Karpas-422 (cell line): ENCODE measurements around the gene RFX7. TPM values are rescaled to one million over a fixed set of nuclear protein-coding genes. Genes with fewer than 3 reads are reported as not detected.
A peak's percentile ranks its signal among the peaks of the same experiment; 100 is the strongest.
"Not testable (repeated sequence)": the region's sequence is repeated elsewhere in the genome, so short reads cannot be mapped to it uniquely, and the experiment has no call there.

ENCODE experiments used
- DNase-seq: peaks from one replicate; pipeline ENCODE4 v3.0.0-alpha.2; 2015
- H2AFZ ChIP-seq: fragments of 200-600 bp; sonication (generic); 2 replicates; pipeline ENCODE4 v1.6.1; 2014; ENCODE audit warnings: antibody characterized with exemption, low read length, mixed read lengths
- H3K27ac ChIP-seq: fragments of 200-600 bp; sonication (generic); 2 replicates; pipeline ENCODE4 v1.5.1; 2014; ENCODE audit warnings: mild to moderate bottlenecking, low read length, moderate library complexity
- H3K27me3 ChIP-seq: fragments of 200-600 bp; sonication (generic); 2 replicates; pipeline ENCODE4 v1.6.1; 2014; ENCODE audit warnings: low read length, mixed read lengths
- H3K36me3 ChIP-seq: fragments of 200-600 bp; sonication (generic); 2 replicates; pipeline ENCODE4 v1.6.1; 2014; ENCODE audit warnings: low read length, mixed read lengths; ENCODE audit not compliant: insufficient read depth
- H3K4me1 ChIP-seq: fragments of 200-600 bp; sonication (generic); 2 replicates; pipeline ENCODE4 v1.6.1; 2014; ENCODE audit warnings: mild to moderate bottlenecking, low read length, mixed read lengths
- H3K4me2 ChIP-seq: fragments of 200-600 bp; sonication (generic); 2 replicates; pipeline ENCODE4 v1.6.1; 2014; ENCODE audit warnings: low read length, low read depth, mild to moderate bottlenecking; ENCODE audit not compliant: poor library complexity, severe bottlenecking
- H3K4me3 ChIP-seq: fragments of 200-600 bp; sonication (generic); 2 replicates; pipeline ENCODE4 v1.5.1; 2014; ENCODE audit warnings: mild to moderate bottlenecking, antibody characterized with exemption, low read length, mixed read lengths
- H3K79me2 ChIP-seq: fragments of 200-600 bp; sonication (generic); 2 replicates; pipeline ENCODE4 v1.6.1; 2014; ENCODE audit warnings: mild to moderate bottlenecking, low read length, mixed read lengths
- H3K9ac ChIP-seq: fragments of 200-600 bp; sonication (generic); 2 replicates; pipeline ENCODE4 v1.6.0; 2014; ENCODE audit warnings: low read length
- H3K9me2 ChIP-seq: fragments of 200-600 bp; sonication (generic), shearing (Covaris generic); replicated peaks from 2 replicates; pipeline ENCODE4 v1.6.0; 2014; ENCODE audit warnings: mild to moderate bottlenecking, low read length, moderate library complexity; ENCODE audit not compliant: insufficient read depth
- H3K9me3 ChIP-seq: fragments of 300-700, 200-600 bp; sonication (generic); 2 replicates; pipeline ENCODE4 v1.6.1; 2014; ENCODE audit warnings: low read length, mixed read lengths
- H4K20me1 ChIP-seq: fragments of 200-600 bp; sonication (generic); 2 replicates; pipeline ENCODE4 v1.6.1; 2014; ENCODE audit warnings: mild to moderate bottlenecking, antibody characterized with exemption, low read length, low read depth; ENCODE audit not compliant: insufficient read depth
- total RNA-seq: library from RNA; depleted of rRNA; stranded (reverse); fragments of >200 nt; shearing (Covaris generic); gene quantifications from 2 replicates; pipeline ENCODE4 v1.2.3, GENCODE V29; 2014; ENCODE audit warnings: low replicate concordance

The RFX7 gene
- total RNA-seq, 1 experiment from 2014 or later: 57.3 TPM

DNA sequence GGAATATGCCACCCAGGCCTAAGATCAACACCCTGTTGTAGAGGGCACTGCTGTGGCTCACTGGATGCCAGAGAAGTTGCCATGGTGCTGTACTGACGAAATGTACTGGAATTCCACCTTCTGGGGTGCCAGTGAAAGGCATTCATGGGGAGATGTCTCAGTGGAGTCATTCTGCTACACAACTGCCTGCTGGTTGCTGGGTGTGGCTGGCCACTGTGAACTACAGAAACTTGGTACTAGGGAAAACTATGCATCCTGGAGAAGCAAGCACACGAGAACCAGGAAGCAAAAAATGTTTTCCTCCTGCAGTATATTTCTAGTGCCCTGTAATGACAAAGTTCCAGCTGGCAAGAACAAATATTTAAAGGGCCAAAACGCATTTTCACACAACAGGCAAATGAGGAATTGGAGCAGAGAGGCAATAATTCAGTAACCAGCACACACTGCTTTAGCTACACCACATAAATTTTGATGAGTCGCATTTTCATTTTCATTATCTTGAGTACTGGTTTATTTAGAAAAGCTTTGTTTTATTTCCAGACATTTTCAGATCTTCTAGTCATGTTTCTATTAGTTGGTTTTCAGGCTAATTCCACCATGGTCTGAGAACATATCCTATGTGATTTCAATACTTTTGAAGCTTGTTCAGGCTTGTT, 18.3 kb upstream of the RFX7 start:
- H3K9me2 ChIP-seq: no peaks in the 10 kb centered on the region
- no peaks in the 10 kb centered on the region for H4K20me1 ChIP-seq
- no peaks in the 10 kb centered on the region for H3K9me3 ChIP-seq
- no peak for DNase-seq
- no peaks in the 10 kb centered on the region for H3K27me3 ChIP-seq
- no peak overlapping the region for H3K4me2 ChIP-seq
- H3K27ac ChIP-seq: no peak overlapping the region
- H2AFZ ChIP-seq: no peak overlapping the region
- H3K4me3 ChIP-seq: no peak overlapping the region
- H3K79me2 ChIP-seq: no peaks in the 10 kb centered on the region
- no peaks in the 10 kb centered on the region for H3K36me3 ChIP-seq
- no peaks in the 10 kb centered on the region for H3K4me1 ChIP-seq
- no peak overlapping the region for H3K9ac ChIP-seq

DNA sequence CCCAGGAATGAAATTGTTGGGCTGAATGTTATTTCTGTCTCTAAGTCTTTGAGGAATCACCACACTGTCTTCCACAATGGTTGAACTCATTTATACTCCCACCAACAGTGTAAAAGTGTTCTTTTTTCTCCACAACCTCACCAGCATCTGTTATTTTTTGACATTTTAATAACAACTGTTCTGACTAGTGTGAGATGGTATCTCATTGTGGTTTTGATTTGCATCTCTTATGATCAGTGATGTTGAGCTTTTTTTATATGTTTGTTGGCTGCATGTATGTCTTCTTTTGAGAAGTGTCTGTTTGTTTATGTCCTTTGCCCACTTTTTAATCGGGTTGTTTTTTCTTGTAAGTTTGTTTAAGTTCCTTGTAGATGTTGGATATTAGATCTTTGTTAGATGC, 13.6 kb upstream of the RFX7 start:
- H3K4me3 ChIP-seq, DNase-seq, H3K9ac ChIP-seq, H3K79me2 ChIP-seq, H3K9me3 ChIP-seq, H2AFZ ChIP-seq, H3K27me3 ChIP-seq, H3K9me2 ChIP-seq, H3K4me2 ChIP-seq, H4K20me1 ChIP-seq, H3K27ac ChIP-seq, H3K36me3 ChIP-seq, H3K4me1 ChIP-seq: not testable (repeated sequence)

DNA sequence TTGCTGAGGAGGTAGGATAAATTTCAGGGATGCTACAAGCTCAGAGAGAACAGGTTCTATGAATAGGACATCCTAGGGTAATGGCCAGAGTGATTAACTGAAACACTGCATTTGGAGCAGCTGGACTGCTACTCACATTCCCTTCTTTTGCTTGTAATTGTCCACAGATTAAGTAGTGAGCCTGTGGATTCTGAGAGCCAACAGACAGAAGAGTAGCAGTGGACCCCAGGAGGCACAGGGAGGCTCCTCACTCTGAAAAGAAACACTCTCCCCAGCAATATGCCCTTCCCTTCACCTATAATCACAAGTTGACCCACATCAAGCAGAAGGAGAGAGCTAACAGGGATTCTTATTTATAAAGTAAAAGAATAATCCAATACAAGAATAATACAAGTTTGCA, 10.6 kb upstream of the RFX7 start:
- Histone ChIP-seq H3K4me2 (no peak overlapping the region), H3K36me3 (no peaks in the 10 kb centered on the region), H3K79me2 (no peaks in the 10 kb centered on the region), H4K20me1 (no peaks in the 10 kb centered on the region), H3K27ac (no peak overlapping the region), H3K9ac (no peak overlapping the region), H3K27me3 (no peaks in the 10 kb centered on the region), H3K4me3 (no peak overlapping the region), H3K9me3 (no peaks in the 10 kb centered on the region), H3K9me2 (no peaks in the 10 kb centered on the region), H3K4me1 (no peaks in the 10 kb centered on the region), H2AFZ (no peak overlapping the region)
- no peak for DNase-seq

DNA sequence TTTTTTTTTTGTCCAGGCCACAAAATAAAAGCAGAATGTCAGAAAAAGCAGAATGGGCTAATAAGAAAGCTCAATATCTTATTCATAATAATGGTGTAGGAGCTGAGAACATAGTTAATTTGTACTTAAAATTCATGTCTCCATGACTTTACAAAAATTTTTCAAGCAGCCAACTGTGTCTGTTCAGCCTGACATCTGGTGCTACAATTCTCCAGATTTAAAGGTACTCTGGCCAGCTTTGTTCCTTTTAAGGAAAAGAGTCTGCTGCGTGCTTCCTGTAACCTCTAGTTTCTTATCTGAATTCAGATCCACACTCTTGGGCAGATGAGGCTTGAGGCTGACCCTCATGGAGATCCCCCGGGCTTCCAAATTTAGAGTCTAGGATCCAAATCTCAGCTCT, 8.7 kb upstream of the RFX7 start:
- Histone ChIP-seq H3K4me1 (no peaks in the 10 kb centered on the region), H3K9me3 (no peaks in the 10 kb centered on the region), H3K79me2 (no peaks in the 10 kb centered on the region)

DNA sequence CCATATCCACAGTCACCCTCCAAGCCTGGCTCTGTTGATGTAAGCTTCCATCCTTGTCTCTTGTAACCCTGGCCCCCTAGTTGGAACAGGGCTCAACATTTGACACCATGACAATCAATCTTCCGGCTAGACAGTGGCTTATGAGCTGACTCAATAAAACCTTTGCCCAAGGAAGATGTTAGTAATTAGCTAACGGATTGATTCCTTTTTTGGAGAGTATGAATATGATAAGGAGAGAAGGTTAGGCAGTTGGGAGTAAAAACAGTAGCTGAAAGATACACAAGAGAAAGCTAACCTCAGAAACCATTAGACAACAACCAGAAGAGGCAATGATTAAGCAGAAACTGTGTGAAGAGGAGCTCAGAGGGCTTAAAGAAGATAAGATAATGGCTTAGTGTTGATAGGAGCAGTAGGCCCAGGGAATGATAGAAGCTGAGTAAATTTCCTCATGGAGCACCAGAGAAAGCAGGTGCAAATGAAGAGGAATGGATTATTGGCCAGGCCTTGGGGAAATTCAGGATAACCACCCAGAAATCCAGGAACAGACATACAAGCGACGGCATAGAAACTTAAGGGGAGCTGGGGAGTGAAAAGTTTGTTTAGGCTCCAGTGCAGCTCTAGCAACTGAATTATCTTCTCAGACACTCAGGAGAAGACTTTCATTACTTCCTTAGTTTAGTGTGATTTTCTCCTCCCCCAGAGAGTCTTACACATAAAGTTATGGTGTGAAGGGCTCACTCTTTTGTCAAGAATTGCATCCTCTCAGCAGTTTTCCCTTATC, 7.8 kb upstream of the RFX7 start:
- no peaks in the 10 kb centered on the region for H3K9me3 ChIP-seq
- no peak overlapping the region for H3K4me2 ChIP-seq
- H4K20me1 ChIP-seq: no peaks in the 10 kb centered on the region
- DNase-seq: no peak
- no peaks in the 10 kb centered on the region for H3K79me2 ChIP-seq
- H3K4me1 ChIP-seq: peaks cover under 1% of the 10 kb centered on the region
- no peaks in the 10 kb centered on the region for H3K36me3 ChIP-seq
- no peaks in the 10 kb centered on the region for H3K9me2 ChIP-seq
- no peak overlapping the region for H3K27ac ChIP-seq
- H2AFZ ChIP-seq: no peak overlapping the region
- H3K27me3 ChIP-seq: no peaks in the 10 kb centered on the region
- H3K9ac ChIP-seq: no peak overlapping the region
- H3K4me3 ChIP-seq: no peak overlapping the region

More for the DNA sequence above, 8.7 kb upstream of the RFX7 start:
- Histone ChIP-seq H3K9ac (no peak overlapping the region), H3K36me3 (no peaks in the 10 kb centered on the region), H3K27ac (no peak overlapping the region), H3K4me2 (no peak overlapping the region), H2AFZ (no peak overlapping the region), H4K20me1 (no peaks in the 10 kb centered on the region), H3K4me3 (no peak overlapping the region), H3K27me3 (no peaks in the 10 kb centered on the region), H3K9me2 (no peaks in the 10 kb centered on the region)
- no peak for DNase-seq

DNA sequence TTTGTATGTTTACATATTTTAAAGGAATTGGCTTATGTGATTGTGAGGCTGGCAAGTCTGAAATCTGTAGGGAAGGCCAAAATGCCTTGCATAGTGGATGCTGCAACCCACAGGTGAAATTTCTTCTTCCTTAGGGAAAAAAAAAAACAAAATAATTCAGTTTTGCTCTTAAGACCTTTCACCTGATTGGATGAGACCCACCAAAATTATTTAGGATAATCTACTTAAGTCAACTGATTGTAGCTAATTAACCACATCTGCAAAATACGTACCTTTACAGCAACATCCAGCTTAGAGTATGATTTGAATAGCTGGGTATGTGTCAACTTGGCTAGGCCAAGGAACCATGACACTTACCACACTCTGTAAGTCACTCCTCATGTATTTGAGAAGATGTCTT, 6.9 kb upstream of the RFX7 start:
- no peak overlapping the region for H3K27ac ChIP-seq
- peaks cover 9% of the 10 kb centered on the region for H3K4me1 ChIP-seq
- H3K36me3 ChIP-seq: no peaks in the 10 kb centered on the region
- no peak overlapping the region for H2AFZ ChIP-seq
- H3K9me3 ChIP-seq: no peaks in the 10 kb centered on the region
- H4K20me1 ChIP-seq: no peaks in the 10 kb centered on the region
- no peak overlapping the region for H3K4me2 ChIP-seq
- no peak overlapping the region for H3K9ac ChIP-seq
- H3K27me3 ChIP-seq: no peaks in the 10 kb centered on the region
- no peak overlapping the region for H3K4me3 ChIP-seq
- no peak for DNase-seq
- H3K79me2 ChIP-seq: no peaks in the 10 kb centered on the region
- no peaks in the 10 kb centered on the region for H3K9me2 ChIP-seq

DNA sequence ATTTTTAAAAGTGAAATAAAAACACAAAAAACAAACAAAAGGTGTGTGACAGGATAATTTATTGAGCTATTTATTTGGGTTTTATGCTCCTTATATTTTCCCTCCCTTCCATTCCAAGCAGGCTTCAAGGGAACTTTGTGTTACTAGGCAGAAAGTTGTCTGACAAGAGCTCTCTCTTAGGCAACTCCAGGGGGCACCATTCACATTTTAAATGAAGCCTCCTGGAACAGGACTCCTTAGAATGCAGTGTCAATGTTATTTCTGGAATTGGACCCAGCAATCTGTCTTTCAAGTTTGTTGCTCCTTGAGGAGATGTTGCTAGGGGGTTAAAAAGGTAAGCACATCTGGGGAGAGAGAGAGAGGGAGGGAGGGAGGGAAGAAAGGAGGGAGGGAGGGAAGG, 5.4 kb upstream of the RFX7 start:
- peak; percentile 55 for DNase-seq
- no peaks in the 10 kb centered on the region for H3K36me3 ChIP-seq
- H4K20me1 ChIP-seq: no peaks in the 10 kb centered on the region
- H3K4me1 ChIP-seq: peaks cover 21% of the 10 kb centered on the region
- no peak overlapping the region for H3K4me3 ChIP-seq
- no peak overlapping the region for H2AFZ ChIP-seq
- no peaks in the 10 kb centered on the region for H3K9me3 ChIP-seq
- no peaks in the 10 kb centered on the region for H3K27me3 ChIP-seq
- no peak overlapping the region for H3K9ac ChIP-seq
- no peaks in the 10 kb centered on the region for H3K9me2 ChIP-seq
- H3K27ac ChIP-seq: no peak overlapping the region
- peaks cover 9% of the 10 kb centered on the region for H3K79me2 ChIP-seq
- H3K4me2 ChIP-seq: no peak overlapping the region

DNA sequence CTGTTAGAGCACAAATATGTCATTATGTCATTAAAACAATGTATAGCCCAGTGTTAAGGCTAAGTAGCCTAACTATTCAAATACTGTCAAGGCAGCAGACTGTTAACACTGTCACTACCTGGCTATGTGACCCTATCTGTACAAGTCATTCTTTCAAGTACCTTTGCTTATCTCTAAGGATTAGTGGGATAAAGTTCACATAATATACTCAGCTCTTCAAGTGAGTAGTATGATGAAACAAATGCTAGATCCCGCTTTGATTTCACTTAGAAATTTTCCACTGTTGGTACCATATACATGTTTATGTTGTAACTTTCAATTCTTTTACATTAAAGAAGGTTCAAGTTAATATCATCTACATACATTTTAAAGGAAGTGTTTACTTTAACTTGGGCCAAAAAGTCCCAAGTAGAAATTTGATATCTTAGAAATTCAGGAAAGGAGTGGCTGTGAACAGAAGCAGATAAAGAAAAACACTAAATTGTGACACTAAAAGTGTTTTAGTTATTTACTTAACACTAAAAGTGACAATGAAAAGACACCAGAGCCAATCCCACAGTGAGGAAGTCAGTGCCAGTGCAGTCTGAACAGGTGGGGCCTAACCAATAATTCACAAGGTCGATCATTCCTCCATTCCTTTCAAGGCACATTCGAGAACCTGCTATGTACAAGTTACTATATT, 4.8 kb upstream of the RFX7 start:
- Histone ChIP-seq H3K27me3 (no peaks in the 10 kb centered on the region), H4K20me1 (no peaks in the 10 kb centered on the region), H3K4me2 (no peak overlapping the region), H3K27ac (no peak overlapping the region), H3K9me3 (no peaks in the 10 kb centered on the region), H3K4me3 (no peak overlapping the region), H3K9me2 (no peaks in the 10 kb centered on the region), H2AFZ (no peak overlapping the region), H3K79me2 (peaks cover 13% of the 10 kb centered on the region), H3K4me1 (peaks cover 21% of the 10 kb centered on the region), H3K9ac (no peak overlapping the region), H3K36me3 (no peaks in the 10 kb centered on the region)
- no peak for DNase-seq
